ENCODE measurements around the gene NIM1K.
"Not testable (repeated sequence)": the region's sequence is repeated elsewhere in the genome, so short reads cannot be mapped to it uniquely, and the experiment has no call there.

NIM1K gene

DNA sequence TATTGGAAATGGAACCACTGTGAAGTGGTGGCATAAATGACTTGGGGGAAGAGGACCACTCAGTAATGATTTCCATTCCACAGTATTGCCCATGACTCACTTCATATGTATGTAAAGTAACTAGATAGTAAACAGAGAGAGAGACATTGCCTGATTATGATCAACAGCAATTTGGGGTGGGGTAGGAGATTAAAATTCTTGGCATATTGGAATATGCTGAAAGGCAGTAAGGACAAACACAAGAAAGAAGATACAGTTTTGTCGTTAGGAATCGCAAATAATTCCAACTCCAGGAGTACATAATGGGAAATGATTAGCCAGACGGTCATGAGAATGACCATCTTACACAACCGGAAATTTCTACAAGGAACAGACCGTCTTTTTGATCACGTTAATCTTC, 122.7 kb downstream of the NIM1K start:
- no peak for DNase-seq (ENCODE audit: low spot score)

DNA sequence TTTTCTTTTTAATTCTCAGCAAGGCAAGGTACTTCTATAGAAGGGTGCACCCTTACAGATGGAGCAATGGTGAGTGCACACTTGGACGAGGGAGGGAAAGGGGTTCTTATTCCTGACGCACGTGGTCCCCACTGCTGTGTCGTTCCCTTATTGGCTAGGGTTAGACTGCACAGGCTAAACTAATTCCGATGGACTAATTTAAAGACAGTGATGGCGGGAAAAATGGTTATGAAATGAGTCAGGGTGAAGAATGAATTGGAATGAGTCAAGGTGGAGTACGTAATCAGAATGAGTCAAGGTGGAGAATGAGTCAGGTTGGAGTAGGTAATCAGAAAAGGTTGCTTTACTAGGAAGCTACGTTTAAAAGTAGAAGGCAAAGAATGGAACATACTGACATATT, 123.2 kb downstream of the NIM1K start:
- DNase-seq (ENCODE audit: low spot score), result peak; percentile 78

GRCh38 chr5:43315682-43316081, 123.7 kb downstream of the NIM1K start:
- DNase-seq (ENCODE audit: low spot score), result no peak

- no peak for DNase-seq (ENCODE audit: low spot score)
Measured at GRCh38 chr5:43316421-43316820, 124.4 kb downstream of the NIM1K start.

DNA sequence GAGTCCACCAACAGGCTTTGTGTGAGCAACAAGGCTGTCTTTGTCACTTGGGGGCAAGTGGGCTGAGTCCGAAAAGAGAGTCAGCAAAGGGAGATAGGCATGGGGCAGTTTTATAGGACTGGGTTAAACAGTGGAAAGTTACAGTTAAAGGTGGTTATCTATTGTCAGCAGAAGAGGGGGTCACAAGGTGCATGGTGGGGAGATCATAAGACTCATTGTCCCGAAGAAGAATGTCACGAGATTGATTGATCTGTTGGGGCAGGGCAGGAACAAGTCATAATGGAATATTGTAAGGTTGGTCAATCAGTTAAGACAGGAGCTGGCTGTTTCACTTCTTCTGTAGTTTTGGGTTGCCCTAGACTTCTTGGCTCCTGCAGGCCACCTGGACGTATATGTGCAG, 128.8 kb downstream of the NIM1K start:
- DNase-seq (ENCODE audit: low spot score), result no peak

GRCh38 chr5:43323488-43323887, 131.5 kb downstream of the NIM1K start:
- not testable (repeated sequence) for DNase-seq (ENCODE audit: low spot score)

DNA sequence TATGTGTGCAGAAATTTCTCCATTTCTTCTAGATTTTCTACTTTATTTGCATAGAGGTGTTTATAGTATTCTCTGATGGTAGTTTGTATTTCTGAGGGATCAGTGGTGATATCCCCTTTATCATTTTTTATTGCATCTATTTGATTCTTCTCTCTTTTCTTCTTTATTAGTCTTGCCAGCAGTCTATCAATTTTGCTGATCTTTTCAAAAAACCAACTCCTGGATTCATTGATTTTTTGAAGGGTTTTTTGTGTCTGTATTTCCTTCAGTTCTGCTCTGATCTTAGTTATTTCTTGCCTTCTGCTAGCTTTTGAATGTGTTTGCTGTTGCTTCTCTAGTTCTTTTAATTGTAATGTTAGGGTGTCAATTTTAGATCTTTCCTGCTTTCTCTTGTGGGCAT, 133.6 kb downstream of the NIM1K start:
- not testable (repeated sequence) for DNase-seq (ENCODE audit: low spot score)

Measured in LoVo (cell line).